HL-60 (cell line): ENCODE measurements around the gene AP5M1.

ENCODE experiments used
- DNase-seq, 2 experiments: peaks; one replicate each; pipeline ENCODE4 v3.0.0-alpha.2; 2010 to 2020; ENCODE audit warnings: low read depth in 1 of 2, low spot score in 1 of 2
- H3K27ac ChIP-seq: fragments of 250-450 bp; sonication (Bioruptor Pico); replicated peaks from 2 replicates; pipeline ENCODE4 v1.5.1; 2020; ENCODE audit warnings: mild to moderate bottlenecking, moderate library complexity
- H3K27me3 ChIP-seq: fragments of 250-450 bp; sonication (Bioruptor Pico); 2 replicates; pipeline ENCODE4 v1.5.1; 2021; ENCODE audit warnings: mild to moderate bottlenecking, moderate library complexity; ENCODE audit not compliant: insufficient read depth, poor library complexity, severe bottlenecking
- H3K4me3 ChIP-seq: replicated peaks from 2 replicates; pipeline ENCODE4 v1.5.1; 2011; ENCODE audit warnings: mild to moderate bottlenecking, control low read depth, low read length; ENCODE audit not compliant: insufficient read depth
- CTCF ChIP-seq: IDR thresholded peaks from one replicate; pipeline ENCODE4 v1.5.1; 2011; ENCODE audit warnings: low read length, control low read depth, inconsistent platforms; ENCODE audit not compliant: insufficient read depth
- GABPA ChIP-seq: IDR thresholded peaks from 2 replicates; pipeline ENCODE4 v1.6.1; 2012; ENCODE audit warnings: low read depth
- POLR2AphosphoS5 ChIP-seq: IDR thresholded peaks from 2 replicates; pipeline ENCODE4 v1.6.1; 2012; ENCODE audit warnings: low read depth
- REST ChIP-seq: IDR thresholded peaks from 2 replicates; pipeline ENCODE4 v1.6.1; 2012; ENCODE audit warnings: low read depth; ENCODE audit not compliant: insufficient replicate concordance
- SPI1 ChIP-seq: IDR thresholded peaks from 2 replicates; pipeline ENCODE4 v1.6.1; 2012; ENCODE audit warnings: low read depth, mild to moderate bottlenecking, borderline replicate concordance

Gene AP5M1

GRCh38 chr14:57259672-57260071 lies 9.1 kb upstream of the AP5M1 start:
- TF ChIP-seq REST (no peak), POLR2AphosphoS5 (no peak), CTCF (no peak), SPI1 (no peak), GABPA (no peak)
- no peaks in the 10 kb centered on the region for H3K27me3 ChIP-seq
- no peak overlapping the region for H3K27ac ChIP-seq
- H3K4me3 ChIP-seq: no peak overlapping the region
- DNase-seq: no peak

GRCh38 chr14:57261604-57262003 lies 7.2 kb upstream of the AP5M1 start:
- DNase-seq: no peak
- Histone ChIP-seq H3K27ac (no peak overlapping the region), H3K27me3 (no peaks in the 10 kb centered on the region), H3K4me3 (no peak overlapping the region)
- TF ChIP-seq REST (no peak), POLR2AphosphoS5 (no peak), GABPA (no peak), SPI1 (no peak), CTCF (no peak)

GRCh38 chr14:57262117-57262516 lies 6.7 kb upstream of the AP5M1 start:
- TF ChIP-seq GABPA: no peak
- TF ChIP-seq CTCF: no peak
- no peak for TF ChIP-seq REST
- no peak for TF ChIP-seq SPI1
- TF ChIP-seq POLR2AphosphoS5: no peak

More at GRCh38 chr14:57262117-57262516, 6.7 kb upstream of the AP5M1 start:
- Histone ChIP-seq H3K4me3 (no peak overlapping the region), H3K27ac (no peak overlapping the region), H3K27me3 (no peaks in the 10 kb centered on the region)
- no peak for DNase-seq
